T-helper 1 cell treated with Interleukin-12 subunit alpha and Interleukin-12 subunit beta and Interleukin-4 antibody, amounts not matched to agents 30 μg/mL and 1 μg/mL, for 36 hours (primary cell): ENCODE data around the gene PIGBOS1.
"Not testable (repeated sequence)": the region's sequence is repeated elsewhere in the genome, so short reads cannot be mapped to it uniquely, and the experiment has no call there.

ENCODE experiments used
- H3K27ac Mint-ChIP-seq: one replicate; pipeline ENCODE4 v1.8.0; 2021; ENCODE audit warnings: mild to moderate bottlenecking, mixed read lengths
- H3K27me3 Mint-ChIP-seq: one replicate; pipeline ENCODE4 v1.8.0; 2021; ENCODE audit warnings: low read depth, mixed read lengths
- H3K36me3 Mint-ChIP-seq: one replicate; pipeline ENCODE4 v1.8.0; 2021; ENCODE audit warnings: low read depth, mixed read lengths
- H3K4me1 Mint-ChIP-seq: one replicate; pipeline ENCODE4 v1.8.0; 2021; ENCODE audit warnings: low read depth, mixed read lengths
- H3K4me3 Mint-ChIP-seq: one replicate; pipeline ENCODE4 v1.8.0; 2021; ENCODE audit warnings: mild to moderate bottlenecking, moderate library complexity, mixed read lengths
- H3K9me3 Mint-ChIP-seq: one replicate; pipeline ENCODE4 v1.8.0; 2021; ENCODE audit warnings: mixed read lengths

PIGBOS1 gene

DNA sequence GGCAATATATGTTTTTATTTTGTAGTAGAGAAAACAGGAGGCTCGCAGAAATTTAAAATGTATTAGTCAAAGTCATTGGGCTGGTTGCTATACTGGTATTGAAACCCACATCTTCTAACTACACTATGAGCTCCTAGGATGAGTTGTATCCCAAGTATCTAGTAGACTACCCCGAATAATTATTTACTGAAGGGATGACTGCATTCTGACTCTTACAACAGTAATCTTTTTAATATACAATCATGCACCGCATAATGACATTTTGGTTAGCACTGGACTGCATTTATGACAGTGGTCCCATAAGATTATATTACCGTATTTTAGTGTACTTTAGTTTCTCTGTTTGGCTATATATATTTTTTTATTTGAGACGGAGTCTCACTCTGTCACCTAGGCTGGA is 15.4 kb upstream of the PIGBOS1 start:
- Mint-ChIP-seq H3K4me1 (no peaks in the 10 kb centered on the region), H3K27me3 (no peaks in the 10 kb centered on the region), H3K36me3 (peaks cover 28% of the 10 kb centered on the region), H3K27ac (no peak overlapping the region), H3K4me3 (no peak overlapping the region), H3K9me3 (no peaks in the 10 kb centered on the region)

- Mint-ChIP-seq H3K4me1 (peaks cover 6% of the 10 kb centered on the region), H3K27ac (no peak overlapping the region), H3K36me3 (peaks cover 17% of the 10 kb centered on the region), H3K27me3 (no peaks in the 10 kb centered on the region), H3K4me3 (no peak overlapping the region), H3K9me3 (no peaks in the 10 kb centered on the region)
Measured at GRCh38 chr15:55327387-55327786, 8.5 kb upstream of the PIGBOS1 start.

DNA sequence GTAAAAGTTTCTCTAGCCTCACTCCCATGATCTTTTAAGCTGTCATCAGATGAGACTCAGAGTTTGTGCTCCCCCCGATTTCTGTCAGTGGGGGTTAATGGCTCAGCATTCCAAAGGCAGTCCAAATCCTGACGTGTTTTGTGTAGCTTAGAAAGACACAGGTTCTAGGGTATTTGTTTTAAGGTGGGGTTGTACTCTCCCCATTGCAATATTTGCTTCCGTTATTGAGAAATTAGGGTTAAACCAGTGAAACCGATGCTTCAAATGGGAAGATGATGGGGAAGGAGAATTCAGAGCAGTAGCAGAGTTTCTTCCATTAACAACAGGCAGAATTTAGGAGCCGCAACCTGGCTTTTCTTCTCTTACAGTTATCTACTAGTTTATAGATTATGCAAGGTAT is 3.5 kb upstream of the PIGBOS1 start:
- Mint-ChIP-seq H3K27me3 (no peaks in the 10 kb centered on the region), H3K36me3 (peaks cover 16% of the 10 kb centered on the region), H3K4me3 (no peak overlapping the region), H3K4me1 (peaks cover 26% of the 10 kb centered on the region), H3K9me3 (no peaks in the 10 kb centered on the region), H3K27ac (no peak overlapping the region)

DNA sequence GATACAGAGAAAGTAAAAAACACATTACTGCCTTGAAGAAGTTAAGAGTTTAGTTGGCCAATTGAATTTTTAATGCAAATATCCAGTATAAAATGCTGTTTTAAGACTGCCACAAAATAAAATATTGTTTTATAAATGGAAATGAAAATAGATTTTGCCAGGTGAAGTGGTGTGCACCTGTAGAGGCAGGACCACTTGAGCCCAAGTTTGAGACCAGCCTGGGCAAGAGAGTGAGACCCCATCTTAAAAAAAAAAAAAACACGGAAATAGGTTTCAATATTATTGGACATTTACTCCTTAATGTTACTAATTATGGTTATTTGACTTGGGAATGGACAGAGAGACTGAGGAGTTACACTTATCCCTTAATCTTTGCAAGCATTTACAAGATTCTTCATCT is 2.0 kb upstream of the PIGBOS1 start:
- no peaks in the 10 kb centered on the region for H3K27me3 Mint-ChIP-seq

DNA sequence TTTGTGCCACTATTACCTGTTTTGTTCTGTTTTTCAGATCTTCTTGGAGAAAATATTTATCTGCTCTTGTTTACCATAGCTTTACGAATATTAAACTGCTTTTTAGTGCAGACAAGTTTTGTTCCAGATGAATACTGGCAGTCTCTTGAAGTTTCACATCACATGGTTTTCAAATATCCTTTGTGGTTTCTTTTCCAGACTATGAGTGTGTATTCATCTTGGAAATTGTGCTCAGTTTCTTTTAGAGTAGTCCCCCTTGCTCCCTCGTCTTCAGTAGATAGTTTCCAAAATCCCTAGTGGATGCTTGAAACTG is 1.3 kb upstream of the PIGBOS1 start:
- Mint-ChIP-seq H3K27ac (peak overlapping the region; percentile 18), H3K36me3 (peaks cover 22% of the 10 kb centered on the region), H3K4me3 (peak overlapping the region; percentile 60), H3K9me3 (no peaks in the 10 kb centered on the region), H3K4me1 (peaks cover 36% of the 10 kb centered on the region), H3K27me3 (no peaks in the 10 kb centered on the region)

More for the DNA sequence above, 2.0 kb upstream of the PIGBOS1 start:
- Mint-ChIP-seq H3K27ac (no peak overlapping the region), H3K4me3 (no peak overlapping the region), H3K36me3 (peaks cover 22% of the 10 kb centered on the region), H3K9me3 (no peaks in the 10 kb centered on the region), H3K4me1 (peaks cover 31% of the 10 kb centered on the region)

DNA sequence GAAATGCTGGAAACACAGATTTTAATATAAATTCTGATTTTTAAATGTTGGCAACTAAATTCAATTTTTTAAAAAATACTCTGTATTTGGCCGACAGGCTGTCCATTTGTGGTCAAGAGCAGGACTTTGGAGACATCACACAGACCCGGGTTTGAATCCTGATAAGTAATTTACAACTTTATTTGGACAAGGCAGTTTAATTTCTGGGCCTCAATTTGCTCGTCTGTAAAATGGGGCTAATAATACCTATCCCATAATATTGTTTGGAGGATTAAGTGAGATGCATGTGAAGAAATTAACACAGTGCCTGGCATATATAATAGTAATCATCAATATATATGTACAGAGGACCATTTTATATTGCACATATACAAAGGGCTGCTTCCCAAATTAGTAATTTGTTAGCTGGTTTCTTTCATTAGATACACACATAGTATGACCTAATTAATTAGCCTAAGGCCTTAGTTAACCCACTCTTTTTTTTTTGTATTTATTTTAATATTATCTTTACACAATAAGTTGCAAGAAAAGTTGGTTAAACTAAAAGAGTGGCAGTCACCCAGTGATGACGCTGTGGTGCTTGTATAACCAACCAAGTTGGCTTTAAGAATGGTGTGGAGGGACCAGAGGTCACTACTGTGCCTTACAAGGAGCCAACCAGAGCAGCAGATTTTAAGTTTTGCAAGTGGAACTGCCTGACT is 764 bp upstream of the PIGBOS1 start:
- peak overlapping the region; percentile 96 for H3K27ac Mint-ChIP-seq
- peaks cover 40% of the 10 kb centered on the region for H3K4me1 Mint-ChIP-seq
- no peaks in the 10 kb centered on the region for H3K9me3 Mint-ChIP-seq
- H3K36me3 Mint-ChIP-seq: peaks cover 24% of the 10 kb centered on the region
- H3K27me3 Mint-ChIP-seq: no peaks in the 10 kb centered on the region
- peak overlapping the region; percentile 97 for H3K4me3 Mint-ChIP-seq

- not testable (repeated sequence) for H3K9me3 Mint-ChIP-seq, H3K4me1 Mint-ChIP-seq, H3K27ac Mint-ChIP-seq, H3K4me3 Mint-ChIP-seq, H3K36me3 Mint-ChIP-seq, H3K27me3 Mint-ChIP-seq
Measured at GRCh38 chr15:55302801-55303200, 16.1 kb downstream of the PIGBOS1 start.

- Mint-ChIP-seq H3K27ac (no peak overlapping the region), H3K4me1 (no peaks in the 10 kb centered on the region), H3K4me3 (no peak overlapping the region), H3K36me3 (no peaks in the 10 kb centered on the region), H3K9me3 (no peaks in the 10 kb centered on the region), H3K27me3 (no peaks in the 10 kb centered on the region)
Measured at GRCh38 chr15:55297315-55297714, 21.6 kb downstream of the PIGBOS1 start.

- H3K36me3 Mint-ChIP-seq: peaks cover 16% of the 10 kb centered on the region
- peaks cover 33% of the 10 kb centered on the region for H3K4me1 Mint-ChIP-seq
- H3K27ac Mint-ChIP-seq: peak overlapping the region; percentile 87
- H3K27me3 Mint-ChIP-seq: no peaks in the 10 kb centered on the region
- H3K4me3 Mint-ChIP-seq: peak overlapping the region; percentile 82
- H3K9me3 Mint-ChIP-seq: no peaks in the 10 kb centered on the region
Measured at GRCh38 chr15:55290528-55291057, 28.3 kb downstream of the PIGBOS1 start.

DNA sequence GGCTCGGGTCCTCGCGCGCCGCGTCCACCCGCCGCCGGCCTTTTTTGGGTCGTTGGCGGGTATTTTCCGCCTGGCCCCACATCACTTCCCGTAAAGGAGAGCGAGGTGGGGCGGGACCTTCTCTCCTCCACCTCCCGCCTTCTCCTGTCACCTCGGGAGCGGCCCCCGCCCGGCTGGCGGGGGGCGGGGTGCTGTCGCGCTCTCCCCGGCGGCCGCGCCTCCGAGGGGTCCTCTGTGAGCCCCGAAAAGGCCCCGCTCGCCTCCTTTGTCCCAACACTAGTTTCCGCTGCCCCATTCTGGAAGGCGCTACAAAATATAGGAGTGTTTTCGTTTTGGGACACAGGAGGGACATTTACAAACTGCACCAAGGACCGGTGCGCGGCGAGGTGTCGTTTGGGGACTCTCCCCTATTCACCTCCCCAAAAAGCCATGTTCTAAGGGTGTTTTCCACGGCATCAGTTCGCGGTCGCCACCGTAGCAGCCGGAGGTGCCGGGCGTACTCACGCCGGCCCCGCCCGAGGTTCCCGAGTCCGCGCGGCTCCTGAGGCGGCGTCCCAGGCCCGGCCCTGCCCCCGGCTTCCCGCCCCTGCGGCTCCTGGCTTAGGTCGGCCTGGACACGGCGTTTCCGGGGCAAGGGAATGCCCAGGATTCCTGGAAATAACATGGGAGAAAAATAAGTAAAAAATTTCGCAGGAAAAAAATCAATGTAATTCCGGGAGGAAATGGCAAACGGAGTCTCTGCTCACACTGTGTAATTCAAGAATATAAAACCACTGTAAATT is 29.0 kb downstream of the PIGBOS1 start, which contains the start of gene RAB27A:
Gene RAB27A, minus strand, starts transcription at position 68 of the 782 bp plus-strand sequence. CDS start 54,879 bp downstream, outside the sequence.
- no peaks in the 10 kb centered on the region for H3K9me3 Mint-ChIP-seq
- peaks cover 19% of the 10 kb centered on the region for H3K36me3 Mint-ChIP-seq
- peak within 1 kb of the TSS; percentile 93 for H3K27ac Mint-ChIP-seq
- peak within 1 kb of the TSS; percentile 93 for H3K4me3 Mint-ChIP-seq
- no peaks in the 10 kb centered on the region for H3K27me3 Mint-ChIP-seq
- peaks cover 39% of the 10 kb centered on the region for H3K4me1 Mint-ChIP-seq

GRCh38 chr15:55289011-55289745 is 29.7 kb downstream of the PIGBOS1 start:
- H3K27me3 Mint-ChIP-seq: no peaks in the 10 kb centered on the region
- peak overlapping the region; percentile 93 for H3K27ac Mint-ChIP-seq
- H3K4me3 Mint-ChIP-seq: peak overlapping the region; percentile 93
- no peaks in the 10 kb centered on the region for H3K9me3 Mint-ChIP-seq
- peaks cover 47% of the 10 kb centered on the region for H3K4me1 Mint-ChIP-seq
- H3K36me3 Mint-ChIP-seq: peaks cover 20% of the 10 kb centered on the region

- Mint-ChIP-seq H3K4me1 (peaks cover 55% of the 10 kb centered on the region), H3K27ac (peak overlapping the region; percentile 93), H3K4me3 (peak overlapping the region; percentile 93), H3K36me3 (peaks cover 20% of the 10 kb centered on the region), H3K27me3 (no peaks in the 10 kb centered on the region), H3K9me3 (no peaks in the 10 kb centered on the region)
Measured at GRCh38 chr15:55288006-55288717, 30.8 kb downstream of the PIGBOS1 start.

GRCh38 chr15:55286442-55287189 is 32.3 kb downstream of the PIGBOS1 start:
- H3K9me3 Mint-ChIP-seq, H3K27me3 Mint-ChIP-seq: not testable (repeated sequence)
- H3K27ac Mint-ChIP-seq: peak overlapping the region; percentile 28
- peaks cover 24% of the 10 kb centered on the region for H3K36me3 Mint-ChIP-seq
- H3K4me3 Mint-ChIP-seq: peak overlapping the region; percentile 11
- peaks cover 70% of the 10 kb centered on the region for H3K4me1 Mint-ChIP-seq
